Left cardiac atrium (tissue), 4 donors: Measurements from ENCODE around the gene PLIN5. TPM values are rescaled to one million over a fixed set of nuclear protein-coding genes. Genes with fewer than 3 reads are reported as not detected.
"Not testable (repeated sequence)": the region's sequence is repeated elsewhere in the genome, so short reads cannot be mapped to it uniquely, and the experiment has no call there.

Source experiments
- ATAC-seq, 2 donors: fragments of 200-7000 bp; cut with Tn5 transposase; one replicate each; pipeline ENCODE4 v1.9.1; 2020; ENCODE audit warnings: mild to moderate bottlenecking in 2 of 2, moderate library complexity in 2 of 2
- DNase-seq: peaks from one replicate; pipeline ENCODE4 v3.0.0-alpha.2; 2020
- intact Hi-C, 2 donors: fragments of 100-400 bp; cut with DNase I; formaldehyde crosslinking; loops; one replicate each; pipeline versions ENCODE4 v1.14.1 to v1.15.1; 2022 to 2023
- total RNA-seq, 2 donors: library from RNA; stranded (reverse); fragmentation: NEBNext Ultra II Directional; extraction: Animal tissue kit (Norgen Biotek cat#: 25700); gene quantifications; one replicate each; pipeline ENCODE4 v1.2.1, GENCODE V29; 2021
- donor health status: DM: no; HTN: yes; CAD: no.
- donor health status: DM: no; HTN: yes; CAD: no; lungs with severe emphysema.
- donor health status: DM: yes; HTN: yes; CAD: no.
- donor health status: Dilated cardiomyopathy.

Gene PLIN5
- total RNA-seq, 2 donors from 2014 or later, result 32.7 to 47.8 TPM

DNA sequence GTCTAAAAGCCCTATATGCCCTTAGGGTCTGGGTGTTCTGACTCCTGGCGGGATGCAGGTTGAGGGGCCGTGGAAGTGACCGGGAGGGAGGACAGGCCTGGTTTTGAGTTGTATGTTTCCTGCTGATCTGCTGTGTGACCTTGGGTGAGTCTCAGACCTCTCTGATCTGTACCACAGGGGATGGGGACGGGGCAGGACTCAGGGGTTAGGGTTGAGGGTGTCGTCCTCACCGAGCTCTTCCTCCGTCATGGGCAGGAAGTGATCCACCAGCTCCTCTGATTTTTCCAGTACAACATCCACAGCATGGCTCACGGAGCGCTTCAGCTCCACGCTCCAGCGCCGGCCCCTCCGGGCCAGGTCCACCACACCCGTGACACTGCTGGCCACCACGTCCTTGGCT, 6.2 kb downstream of the PLIN5 start:
- ATAC-seq (no peak), DNase-seq (no peak)
- intact Hi-C loops, result loop anchor here (10.0 kb wide), 2 partner anchors 254 to 264 kb away; partner anchors contain the start of gene SHD (in 1 of the 2)

DNA sequence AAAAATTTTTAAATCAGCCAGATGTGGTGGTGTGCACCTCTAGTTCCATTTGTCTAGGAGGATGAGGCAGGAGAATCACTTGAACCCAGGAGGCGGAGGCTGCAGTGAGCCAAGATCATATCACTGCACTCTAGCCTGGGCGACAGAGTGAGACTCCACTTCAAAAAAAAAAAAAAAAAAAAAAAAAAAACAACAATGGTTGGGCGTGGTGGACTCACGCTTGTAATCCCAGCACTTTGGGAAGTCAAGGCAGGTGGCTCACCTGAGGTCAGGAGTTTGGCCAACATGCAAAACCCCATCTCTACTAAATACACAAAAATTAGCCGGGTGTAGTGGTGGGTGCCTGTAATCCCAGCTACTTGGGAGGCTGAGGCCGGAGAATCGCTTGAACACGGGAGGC, 7.6 kb downstream of the PLIN5 start:
- not testable (repeated sequence) for ATAC-seq, DNase-seq
- intact Hi-C loops, result loop anchor here (10.0 kb wide), 2 partner anchors 253 to 263 kb away; partner anchors contain the start of gene SHD (in 1 of the 2)

DNA sequence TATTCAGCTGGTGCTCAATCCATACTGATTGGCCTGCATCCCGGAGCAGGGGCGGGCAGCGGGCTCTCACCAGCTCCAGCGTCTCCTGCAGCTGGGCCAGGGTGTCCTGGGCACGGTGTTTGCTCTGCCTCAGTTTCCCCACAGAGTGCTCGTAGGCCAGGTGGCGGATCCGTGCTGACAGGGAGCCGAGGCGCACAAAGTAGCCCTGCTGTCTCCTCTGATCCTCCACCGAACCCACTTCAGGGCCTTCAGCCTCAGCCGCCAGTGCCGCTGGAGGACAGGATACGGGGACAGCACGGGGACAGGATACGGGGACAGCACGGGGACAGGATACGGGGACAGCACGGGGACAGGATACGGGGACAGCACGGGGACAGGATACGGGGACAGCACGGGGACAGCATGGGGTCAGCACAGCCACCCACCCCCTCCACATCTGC, 9.4 kb downstream of the PLIN5 start:
- intact Hi-C loops, result loop anchor here (10.0 kb wide), 2 partner anchors 251 to 261 kb away; partner anchors contain the start of gene SHD (in 1 of the 2)
- ATAC-seq (no peak), DNase-seq (no peak)

DNA sequence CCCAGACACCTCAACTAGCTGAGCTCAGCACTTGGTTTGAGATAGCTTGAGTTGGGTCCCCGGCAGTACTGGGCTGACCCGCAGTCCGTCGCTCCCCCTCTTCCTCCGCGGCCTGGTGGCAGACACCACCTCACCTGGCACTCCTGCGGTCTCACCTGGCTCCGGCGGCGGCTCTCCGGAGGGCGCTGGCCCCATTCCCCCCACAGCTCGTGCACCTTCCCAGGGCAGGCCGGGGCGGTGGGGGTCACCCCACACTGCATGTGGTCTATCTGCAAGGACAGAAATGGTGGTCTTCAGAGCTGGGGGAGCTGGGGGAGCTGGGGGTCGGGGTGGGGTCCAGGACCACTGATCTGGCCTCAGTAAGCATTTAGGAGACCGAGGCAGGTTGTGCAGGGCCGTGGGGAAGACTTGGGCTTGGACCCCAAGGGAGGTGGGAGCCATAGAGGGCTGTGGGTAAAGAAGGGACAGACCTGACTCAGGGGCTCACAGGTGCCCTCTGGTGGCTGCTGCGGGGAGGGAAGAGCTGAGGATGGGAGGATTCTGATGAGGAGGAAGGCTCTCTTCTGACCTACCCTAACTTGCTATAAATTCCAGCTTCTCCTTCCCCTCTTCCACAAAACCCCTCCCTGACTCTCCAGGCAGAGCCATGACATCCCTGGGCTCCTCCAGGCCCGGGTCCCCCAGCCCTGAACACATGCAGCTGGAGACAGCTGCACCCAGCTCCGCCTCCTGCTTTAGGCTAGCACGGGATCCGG, 10.0 kb downstream of the PLIN5 start:
- intact Hi-C loops, result loop anchor here (10.0 kb wide), 2 partner anchors 250 to 260 kb away; partner anchors contain the start of gene SHD (in 1 of the 2)
- peak in 1 of 2 donors; percentile 67 for ATAC-seq
- DNase-seq, result peak; percentile 64

DNA sequence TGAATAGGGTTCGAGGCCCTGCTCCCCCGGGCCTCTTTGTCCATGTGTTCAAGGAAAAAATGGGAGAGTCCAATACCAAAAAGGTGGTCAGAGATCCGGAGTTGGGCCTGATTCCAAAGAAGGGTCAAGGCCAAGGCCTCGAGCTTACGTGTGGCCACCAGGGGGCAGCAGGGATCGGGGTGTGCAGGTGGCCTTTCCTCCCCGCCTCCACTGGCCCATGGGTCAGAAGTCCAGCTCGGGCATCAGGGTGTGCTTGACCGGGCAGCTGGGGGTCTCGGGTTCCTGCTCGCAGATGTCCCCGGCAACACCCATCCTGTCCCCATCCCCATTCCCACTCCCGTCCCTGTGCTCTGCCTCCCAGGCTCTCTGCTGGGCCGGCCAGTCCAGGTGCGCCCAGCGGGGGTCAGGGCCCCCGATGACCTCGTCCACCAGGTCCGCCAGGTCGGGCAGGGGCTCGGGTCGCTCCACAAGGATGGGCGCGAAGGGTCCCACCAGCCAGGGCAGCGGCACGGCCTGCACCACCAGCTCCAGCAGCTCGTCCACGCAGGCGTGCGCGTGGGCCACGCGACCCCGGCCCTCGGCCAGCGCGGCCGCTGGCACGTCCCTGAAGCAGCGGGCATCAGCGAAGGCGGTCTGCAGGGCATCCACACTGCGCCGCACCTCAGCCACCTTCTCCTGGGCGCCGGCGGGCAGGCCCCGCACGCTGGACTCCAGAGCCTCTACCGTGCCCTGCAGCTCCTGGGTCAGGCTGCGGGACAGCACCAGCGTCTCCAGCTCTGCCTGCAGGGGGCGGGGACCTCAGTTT, 11.5 kb downstream of the PLIN5 start:
- intact Hi-C loops, result loop anchor here (10.0 kb wide), 2 partner anchors 249 to 259 kb away; partner anchors contain the start of gene SHD (in 1 of the 2)
- no peak for ATAC-seq

DNA sequence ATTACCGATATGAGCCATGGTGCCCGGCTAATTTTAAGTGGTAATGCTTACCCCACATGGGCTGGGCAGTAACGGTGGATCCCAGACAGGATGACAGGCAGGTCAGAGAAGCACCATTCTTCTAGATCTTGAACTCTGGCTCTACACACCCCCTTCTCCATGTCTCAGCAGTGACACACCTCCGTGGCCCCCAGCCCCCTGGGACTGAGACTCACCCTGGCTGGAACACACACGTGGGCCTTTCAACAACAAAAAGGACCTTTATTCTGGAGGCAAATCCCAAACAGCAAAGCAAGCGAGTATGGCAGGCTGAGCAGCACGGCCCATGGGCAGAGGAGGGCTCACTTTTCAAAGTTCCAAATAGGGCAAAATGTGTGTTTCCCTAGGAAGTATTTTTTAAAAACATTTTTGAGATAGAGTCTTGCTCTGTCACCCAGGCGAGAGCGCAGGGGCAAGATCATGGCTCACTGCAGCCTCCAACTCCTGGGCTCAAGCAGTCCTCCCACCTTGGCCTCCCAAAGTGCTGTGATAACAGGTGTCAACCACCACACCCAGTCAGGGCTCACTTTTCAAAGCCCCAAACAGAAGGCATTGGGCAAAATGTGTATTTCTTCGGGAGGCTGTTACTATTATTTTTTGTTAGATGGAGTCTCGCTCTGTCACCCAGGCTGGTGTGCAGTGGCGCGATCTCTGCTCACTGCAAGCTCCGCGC, 12.6 kb downstream of the PLIN5 start:
- no peak for DNase-seq
- ATAC-seq, result no peak
- intact Hi-C loops, result loop anchor here (10.0 kb wide), 2 partner anchors 248 to 258 kb away; partner anchors contain the start of gene SHD (in 1 of the 2)

More for the DNA sequence above, 11.5 kb downstream of the PLIN5 start:
- DNase-seq, result peak; percentile 68

DNA sequence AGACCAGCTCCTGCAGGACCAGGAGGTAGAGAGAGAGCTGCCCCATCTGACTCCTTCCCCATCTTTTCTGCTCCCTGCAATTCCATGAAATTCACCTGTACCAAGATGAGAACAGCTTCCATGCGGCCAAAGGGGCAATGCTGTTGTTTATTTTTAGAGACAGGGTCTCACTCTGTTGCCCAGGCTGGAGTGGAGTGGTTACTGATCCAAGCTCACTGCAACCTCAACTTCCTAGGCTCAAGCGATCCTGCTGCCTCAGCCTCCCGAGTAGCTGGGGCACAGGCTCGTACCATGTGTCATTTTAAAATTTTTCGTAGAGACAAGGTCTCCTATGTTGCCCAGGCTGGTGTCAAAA, 13.2 kb downstream of the PLIN5 start:
- DNase-seq (no peak), ATAC-seq (no peak)
- intact Hi-C loops, result loop anchor here (10.0 kb wide), 2 partner anchors 247 to 257 kb away; partner anchors contain the start of gene SHD (in 1 of the 2)

DNA sequence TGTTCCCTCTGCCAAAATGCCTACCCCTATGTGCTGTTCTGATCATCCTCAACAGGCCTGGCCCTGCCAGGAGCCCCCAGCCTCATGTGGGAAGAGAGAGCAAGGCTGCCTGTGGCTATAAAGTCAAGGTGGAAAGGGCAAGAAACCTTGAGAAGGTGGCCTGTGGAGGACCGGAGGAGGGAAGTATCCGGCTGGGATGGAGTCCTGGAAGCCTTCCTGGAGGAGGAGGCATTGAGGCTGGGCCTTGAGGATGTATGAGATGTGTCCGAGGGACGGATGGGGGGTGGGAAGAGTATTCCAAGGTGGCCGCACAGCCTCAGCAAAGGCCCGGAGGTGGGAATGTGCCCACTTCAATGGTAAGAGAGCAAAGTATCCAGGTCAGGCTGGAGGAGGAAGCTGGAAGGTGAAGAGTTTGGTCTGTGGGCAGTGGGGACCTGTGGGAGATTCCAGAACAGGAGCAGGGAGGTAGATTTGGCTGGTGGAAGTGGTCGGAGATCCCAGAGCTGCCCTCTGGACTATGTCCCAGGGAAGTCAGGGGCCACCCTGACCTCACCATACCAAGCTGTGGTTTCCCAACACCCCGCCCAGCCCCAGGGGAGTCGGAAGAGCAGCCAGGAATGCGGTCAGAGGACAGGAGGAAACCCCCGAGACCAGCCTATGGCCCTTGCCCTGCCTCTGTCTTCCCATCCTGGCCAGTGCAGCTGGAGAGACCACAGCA, 13.7 kb downstream of the PLIN5 start:
- DNase-seq, result no peak
- intact Hi-C loops, result loop anchor here (10.0 kb wide), 2 partner anchors 247 to 257 kb away; partner anchors contain the start of gene SHD (in 1 of the 2)
- no peak for ATAC-seq

DNA sequence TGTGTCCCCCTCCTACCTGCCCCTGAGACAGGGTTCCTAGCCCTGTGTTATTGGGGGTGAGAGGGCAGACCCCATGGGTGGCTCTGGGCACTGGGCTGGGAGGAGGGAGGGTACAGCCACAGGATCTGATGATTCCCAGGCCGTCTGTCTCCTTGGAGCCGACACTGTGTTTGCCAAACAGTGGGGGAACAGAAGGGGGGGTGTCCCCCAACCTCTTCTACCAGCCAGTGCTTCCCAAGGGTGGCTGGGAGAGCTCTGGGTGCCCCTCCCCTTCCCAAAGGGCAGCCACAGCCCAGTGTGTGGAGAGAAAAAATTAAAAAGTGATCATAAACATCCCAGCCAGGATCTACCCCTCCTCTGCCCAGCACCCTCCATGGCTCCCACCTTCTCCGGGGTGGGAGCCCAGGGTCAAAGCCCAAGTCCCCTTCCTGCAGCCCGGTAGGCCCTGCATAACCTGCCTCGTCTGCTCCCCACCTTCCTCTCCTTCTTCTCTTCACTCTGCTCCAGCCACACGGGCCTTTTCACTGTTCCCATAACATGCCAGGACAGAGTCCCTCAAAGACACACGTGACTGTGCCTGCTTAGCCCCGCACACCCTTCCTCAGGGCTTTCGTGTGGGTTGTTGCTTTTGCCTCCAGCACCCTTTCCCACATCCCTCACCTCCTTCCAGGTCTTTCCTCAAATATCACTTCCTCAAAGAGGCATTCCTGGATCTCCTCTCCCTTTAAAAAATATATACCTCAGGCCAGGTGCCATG, 15.3 kb downstream of the PLIN5 start:
- intact Hi-C loops, result loop anchor here (10.0 kb wide), 2 partner anchors 245 to 255 kb away; partner anchors contain the start of gene SHD (in 1 of the 2)
- ATAC-seq, result peak in 1 of 2 donors; percentile 21
- peak; percentile 62 for DNase-seq

DNA sequence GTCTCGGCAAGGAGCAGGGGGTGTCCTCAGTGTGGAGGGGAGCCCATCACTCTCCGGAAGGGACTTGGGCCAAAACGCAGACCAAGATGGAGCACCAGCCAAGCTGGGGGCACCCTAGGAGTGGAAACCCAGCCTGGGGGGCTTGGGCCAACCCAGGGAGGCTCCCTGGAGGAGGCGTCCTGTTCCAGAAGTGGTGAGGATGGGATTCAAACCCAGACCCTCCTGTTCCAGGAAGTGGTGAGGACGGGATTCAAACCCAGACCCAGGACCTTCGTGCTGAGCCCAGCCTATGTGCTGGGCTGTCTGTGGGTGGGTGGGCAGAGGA, 15.9 kb downstream of the PLIN5 start:
- intact Hi-C loops, result no loop called here
- DNase-seq, result no peak
- no peak for ATAC-seq

DNA sequence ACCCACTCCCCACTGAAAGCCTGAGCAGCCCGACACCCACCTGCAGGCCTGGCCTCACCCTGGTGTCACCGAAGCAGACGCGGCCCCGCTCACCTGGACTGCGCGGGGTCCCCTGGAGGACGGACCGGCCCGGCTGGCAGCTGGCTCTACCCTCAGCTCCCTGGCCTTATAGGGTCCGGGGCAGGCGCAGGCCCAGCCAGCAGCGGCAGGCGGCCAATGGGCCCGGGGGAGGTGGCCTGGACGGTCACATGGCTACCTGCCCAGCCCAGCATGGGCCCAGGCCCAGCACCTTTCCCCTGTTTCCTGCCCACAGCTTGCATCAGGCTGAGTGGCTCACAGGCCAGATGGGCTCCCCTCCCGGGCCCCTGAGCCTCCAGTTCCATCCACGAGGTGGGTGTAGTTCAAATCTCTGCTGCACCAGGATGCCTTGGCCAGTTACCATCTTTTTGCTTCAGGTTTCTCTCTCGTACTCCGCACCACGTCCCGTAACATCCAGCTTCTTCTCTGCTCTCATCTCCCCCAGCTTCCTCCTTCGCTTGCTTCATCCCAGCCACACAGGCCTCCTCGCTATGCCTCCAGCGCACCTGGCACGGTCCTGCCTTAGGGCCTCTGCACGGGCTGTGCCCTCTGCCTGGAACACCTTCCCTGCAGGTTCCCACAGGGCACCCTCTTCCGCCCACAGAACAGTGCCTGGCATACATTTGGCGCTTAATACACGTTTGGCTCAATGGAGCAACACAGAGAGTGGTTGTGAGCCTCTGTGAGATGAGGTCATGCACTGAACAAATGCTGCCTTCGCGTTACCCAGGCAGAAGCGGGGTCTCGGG, 16.5 kb downstream of the PLIN5 start, which contains the start of gene PLIN4:
TSS of gene PLIN4 (minus strand) at position 142 of the 827 bp plus-strand sequence. CDS start 214 bp downstream, outside the sequence.
- ATAC-seq (peak; percentile 80 to 91), DNase-seq (peak; percentile 82)
- intact Hi-C loops, result no loop called here

DNA sequence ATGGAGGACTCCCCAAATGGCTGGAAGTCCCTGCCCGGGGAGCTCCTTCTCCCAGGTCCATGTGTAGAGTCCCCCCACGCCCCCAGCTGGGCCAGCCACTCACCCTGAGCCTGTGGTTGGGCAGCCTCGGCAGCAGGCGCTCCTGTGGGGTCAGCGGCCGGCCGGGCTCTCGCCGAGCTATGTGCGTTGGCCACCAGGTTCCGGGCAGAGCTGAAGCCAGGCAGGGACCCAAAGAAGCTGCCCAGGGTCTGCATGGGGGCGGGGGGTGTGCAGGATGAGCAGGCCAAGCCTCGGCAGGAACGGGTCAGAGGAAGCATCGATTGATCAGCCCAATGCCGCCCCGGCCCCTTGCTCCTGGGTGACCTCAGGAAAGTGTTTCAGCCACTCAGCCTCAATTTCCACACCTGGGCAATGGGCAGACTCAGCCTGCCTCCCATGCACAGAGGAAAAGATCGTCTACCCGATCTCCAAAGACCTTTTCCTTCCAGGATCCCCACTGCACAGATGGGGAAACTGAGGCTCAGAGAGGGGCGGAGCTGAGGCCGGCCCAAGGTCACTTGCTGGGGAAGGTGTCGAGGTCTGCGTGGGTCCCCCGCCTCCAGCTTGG, 17.5 kb downstream of the PLIN5 start:
- ATAC-seq (peak; percentile 4 to 19), DNase-seq (no peak)
- intact Hi-C loops, result no loop called here

DNA sequence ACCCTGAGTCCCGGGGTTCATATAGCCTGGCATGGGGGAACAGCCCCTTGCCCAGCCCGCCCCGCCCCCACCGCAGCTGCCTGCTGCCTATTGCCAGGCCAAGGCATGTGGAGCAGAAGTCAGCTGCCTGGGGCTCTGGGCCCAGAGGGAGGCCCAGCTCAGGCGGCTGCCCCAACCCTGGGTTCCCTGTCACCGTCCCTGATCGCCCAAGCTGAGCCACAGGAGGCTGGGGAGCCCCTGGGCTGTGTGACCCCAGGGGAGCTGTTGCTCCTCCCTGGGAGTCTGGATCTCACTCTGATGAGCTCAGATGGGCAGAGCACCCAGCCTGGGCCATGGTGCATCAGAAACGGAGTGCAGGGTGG, 18.1 kb downstream of the PLIN5 start:
- intact Hi-C loops, result no loop called here
- ATAC-seq, result peak; percentile 32 to 37

DNA sequence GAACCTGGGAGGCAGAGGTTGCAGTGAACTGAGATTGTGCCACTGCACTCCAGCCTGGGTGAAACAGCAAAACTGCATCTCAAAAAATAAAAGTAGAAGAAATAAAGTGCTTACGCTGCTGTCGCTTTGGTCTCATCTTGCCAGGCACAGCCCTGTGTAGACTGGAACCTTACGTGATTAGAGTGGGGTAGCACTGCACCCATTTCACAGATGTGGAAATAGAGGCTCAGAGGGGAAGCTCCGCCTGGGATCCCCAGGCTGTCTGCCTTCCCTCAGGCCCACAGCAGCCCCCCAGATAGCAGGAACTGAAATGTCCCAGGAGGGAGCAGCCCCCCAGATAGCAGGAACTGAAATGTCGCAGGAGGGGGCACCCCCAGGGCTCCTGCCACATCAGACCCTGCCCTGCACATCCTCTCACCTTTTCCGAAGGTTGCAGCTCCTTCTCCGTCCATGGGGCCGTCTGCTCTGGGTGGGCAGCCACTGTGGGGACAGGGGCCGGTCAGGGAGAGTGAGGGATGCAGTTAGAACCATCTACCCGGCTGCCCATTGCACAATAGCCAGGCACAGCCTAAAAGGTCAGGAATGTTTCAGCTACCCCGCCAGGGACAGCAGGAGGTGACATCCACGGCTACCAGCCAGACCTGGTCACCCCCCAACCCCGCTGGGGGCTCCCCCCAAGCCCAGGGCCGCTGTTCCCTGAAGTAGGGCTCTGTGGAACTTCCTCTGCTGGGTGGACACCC, 18.7 kb downstream of the PLIN5 start:
- no peak for DNase-seq
- peak in 1 of 2 donors; percentile 3 for ATAC-seq
- intact Hi-C loops, result no loop called here

More for the DNA sequence above, 18.1 kb downstream of the PLIN5 start:
- DNase-seq, result no peak

DNA sequence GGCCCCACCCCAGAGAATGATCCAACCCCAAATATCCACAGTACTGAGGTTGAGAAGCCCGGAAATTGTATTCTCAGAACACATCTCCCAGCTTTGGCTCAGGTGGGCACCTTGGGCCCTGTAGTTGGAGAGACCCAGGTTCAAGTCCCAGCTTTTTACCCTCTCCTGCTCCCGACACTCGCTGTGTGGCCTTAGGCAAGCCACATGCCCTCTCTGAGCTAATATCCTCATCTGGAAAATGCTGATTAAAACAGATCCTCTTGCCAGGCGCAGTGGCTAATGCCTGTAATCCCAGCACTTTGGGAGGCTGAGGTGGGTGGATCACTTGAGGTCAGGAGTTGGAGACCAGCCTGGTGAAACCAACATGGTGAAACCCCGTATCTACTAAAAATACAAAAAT, 19.3 kb downstream of the PLIN5 start:
- DNase-seq (no peak), ATAC-seq (no peak)
- intact Hi-C loops, result no loop called here

DNA sequence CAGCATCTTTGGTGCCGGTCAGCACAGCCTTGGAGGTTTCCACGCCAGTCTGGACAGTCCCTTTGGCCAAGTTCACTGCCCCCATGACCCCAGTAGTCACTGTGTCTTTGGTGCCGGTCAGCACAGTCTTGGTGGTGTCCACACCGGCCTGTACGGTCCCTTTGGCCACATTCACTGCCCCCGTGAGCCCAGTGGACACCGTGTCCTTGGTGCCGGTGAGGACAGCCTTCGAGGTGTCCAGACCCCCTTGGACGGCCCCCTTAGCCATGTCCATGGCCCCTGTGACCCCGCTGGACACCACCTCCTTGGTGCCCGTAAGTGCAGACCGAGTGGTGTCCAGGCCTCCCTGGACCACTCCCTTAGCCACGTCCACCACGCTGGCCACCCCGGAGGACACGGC, 21.8 kb downstream of the PLIN5 start:
- intact Hi-C loops, result no loop called here
- ATAC-seq (no peak), DNase-seq (no peak)
